ENCODE measurements around the gene CACNB4.

CACNB4 gene

DNA sequence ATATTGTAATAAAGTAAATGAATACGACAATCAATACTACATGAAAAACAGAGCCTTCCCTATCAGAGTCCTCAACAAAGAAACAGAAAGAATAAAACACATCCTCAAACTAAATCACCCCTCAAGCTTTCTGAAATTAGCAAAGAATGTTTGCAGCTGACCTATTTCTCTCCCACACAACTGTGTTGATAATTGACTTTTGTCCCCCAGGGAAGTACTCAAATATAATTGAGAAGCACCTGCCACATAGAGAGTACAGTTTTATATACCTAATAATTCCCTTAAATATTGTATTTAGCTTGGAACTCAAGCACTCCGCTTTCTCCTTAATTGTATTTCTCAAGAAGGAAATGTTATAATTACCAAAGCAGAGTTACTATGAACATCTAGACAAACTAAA, 12.6 kb downstream of the CACNB4 start:
- DNase-seq = no peak

DNA sequence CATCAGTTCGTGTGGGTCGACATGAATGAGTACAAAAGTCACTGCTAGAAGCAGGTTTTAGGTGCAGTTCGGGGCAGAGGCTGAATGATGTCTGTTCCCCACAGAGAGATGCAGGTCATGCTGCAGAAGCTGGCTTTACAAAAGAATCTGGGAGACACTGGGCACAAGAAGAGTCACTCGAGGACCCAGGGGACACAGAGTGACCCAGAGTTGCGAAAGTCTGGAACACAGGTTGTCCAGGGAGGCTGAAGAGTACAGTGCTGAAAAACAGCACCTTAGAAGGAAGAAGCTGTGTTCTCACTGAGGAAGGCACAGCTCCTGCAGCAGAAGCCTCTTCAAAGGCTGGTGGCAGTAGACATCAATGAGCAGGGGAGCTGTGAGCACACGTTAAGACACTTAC, 14.8 kb downstream of the CACNB4 start:
- DNase-seq = no peak

GRCh38 chr2:152083202-152083875, 15.5 kb downstream of the CACNB4 start:
- no peak for DNase-seq

DNA sequence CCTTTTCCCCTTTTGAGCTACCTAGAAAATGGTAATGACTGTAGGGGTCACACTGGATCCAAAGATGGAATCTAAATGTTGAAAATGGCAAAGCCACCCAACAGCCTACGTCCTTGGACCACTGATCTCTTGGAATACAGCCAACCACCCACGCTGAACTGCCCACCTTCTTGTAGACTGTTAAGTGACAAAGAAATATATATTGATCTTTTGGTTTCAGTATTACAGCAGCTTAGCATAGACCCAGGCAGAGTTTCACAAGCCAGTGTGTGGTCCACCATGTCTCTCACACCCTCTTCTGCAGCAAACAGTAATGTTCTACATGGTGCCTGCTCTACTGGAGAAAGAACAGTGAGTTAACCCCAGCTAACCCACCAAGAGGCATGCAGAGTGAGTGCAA, 20.2 kb downstream of the CACNB4 start:
- no peak for DNase-seq

DNA sequence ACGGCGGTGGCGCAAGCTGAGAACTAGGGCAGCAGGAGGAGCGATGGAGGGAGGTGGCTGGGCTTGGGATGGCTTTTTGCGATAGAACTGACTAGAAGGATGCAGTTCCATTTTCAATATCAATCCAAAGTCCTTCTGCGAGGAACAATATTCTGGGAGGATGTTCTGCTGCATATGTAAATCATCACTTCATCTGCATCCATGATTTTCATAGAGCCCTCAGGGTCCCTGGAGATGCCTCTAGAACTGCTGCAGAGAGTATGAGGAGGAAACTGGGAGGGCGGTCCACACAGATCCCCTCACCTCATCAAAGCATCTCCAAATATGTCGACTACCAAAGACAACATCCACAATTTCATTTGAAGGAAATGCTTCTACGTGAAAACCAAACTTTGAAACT, 20.8 kb downstream of the CACNB4 start:
- DNase-seq = no peak

DNA sequence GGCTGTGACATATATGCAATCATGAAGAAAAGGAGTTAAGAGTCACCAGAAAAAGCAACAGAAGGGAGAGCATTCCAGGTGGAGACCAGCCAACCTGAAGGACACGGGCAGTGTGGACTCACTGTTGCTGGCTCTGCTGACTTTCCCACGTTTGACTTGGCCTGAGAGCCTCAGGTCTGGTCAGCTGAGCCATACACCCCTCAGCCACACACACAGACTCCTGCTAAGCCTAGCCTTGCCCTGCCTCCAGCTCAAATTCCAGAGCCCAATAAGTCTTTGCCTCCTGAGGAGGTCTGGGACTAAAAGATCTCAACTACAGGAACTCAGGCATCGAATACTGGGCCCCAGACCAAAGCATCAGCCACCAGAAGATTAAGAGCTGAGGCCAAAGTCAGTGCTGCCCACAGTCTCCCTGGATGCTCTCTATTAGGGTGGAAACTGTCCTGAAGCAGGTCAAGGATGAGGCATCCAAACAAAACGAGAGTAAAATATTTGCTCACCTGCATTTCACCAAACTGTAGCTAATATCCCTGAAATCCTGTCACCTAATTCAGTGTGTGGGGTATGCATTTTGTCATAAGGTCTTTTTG, 23.3 kb downstream of the CACNB4 start:
- no peak for DNase-seq

DNA sequence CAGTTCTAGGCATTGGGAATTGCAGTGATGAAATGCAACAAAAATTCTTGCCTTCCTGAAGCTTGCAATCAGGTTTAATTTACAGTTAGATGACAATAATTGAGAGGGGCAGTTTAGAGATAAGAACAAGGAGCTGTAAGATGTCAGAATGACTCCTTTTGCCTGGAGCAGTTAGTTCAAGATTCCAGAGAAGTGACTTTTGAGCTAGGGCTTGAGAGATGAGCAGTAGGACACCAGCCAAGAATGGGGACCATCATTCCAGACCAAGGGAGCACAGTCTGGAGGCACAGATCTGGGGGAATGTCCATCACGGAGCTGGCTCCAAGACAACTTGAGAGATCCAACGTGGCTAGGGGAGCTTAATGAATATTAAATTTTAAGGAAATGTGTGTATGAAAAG, 26.8 kb downstream of the CACNB4 start:
- DNase-seq = no peak

DNA sequence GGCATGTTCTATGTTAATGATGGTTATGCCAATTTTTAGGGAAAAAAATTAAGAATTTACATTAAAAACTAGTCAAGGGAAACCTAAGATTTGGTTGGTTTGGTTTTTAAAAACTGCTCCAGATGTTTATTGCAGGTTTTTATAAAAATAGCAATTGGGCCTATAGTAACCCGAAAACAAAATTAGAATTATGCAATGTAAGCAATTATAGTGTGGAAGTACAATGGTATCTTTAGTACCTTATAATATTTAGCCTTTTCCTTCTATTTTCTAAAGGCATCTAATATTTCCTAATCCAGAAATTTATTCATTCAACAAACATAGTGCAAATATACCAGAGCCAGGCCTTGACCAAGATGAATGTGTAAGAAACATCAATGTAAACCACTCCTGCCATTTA, 27.3 kb downstream of the CACNB4 start:
- DNase-seq = no peak

DNA sequence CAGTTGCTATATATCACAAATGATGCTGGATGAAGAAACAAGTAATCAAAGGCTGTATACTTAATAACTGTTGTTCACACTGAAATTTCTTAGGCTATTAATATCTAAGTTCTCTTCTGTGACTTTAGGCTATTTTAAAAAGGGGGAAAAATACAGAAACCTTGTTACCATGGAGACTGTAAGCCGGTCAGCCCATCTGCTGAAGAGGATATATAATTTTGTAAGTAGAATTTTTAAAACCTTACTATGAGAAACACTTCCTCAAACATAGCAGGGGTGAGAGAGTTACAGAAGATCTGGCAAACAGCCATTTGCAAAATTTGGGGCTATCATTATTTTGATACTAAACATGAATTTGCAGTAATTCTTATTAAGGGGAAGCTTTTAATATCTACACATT, 27.8 kb downstream of the CACNB4 start:
- DNase-seq = no peak

DNA sequence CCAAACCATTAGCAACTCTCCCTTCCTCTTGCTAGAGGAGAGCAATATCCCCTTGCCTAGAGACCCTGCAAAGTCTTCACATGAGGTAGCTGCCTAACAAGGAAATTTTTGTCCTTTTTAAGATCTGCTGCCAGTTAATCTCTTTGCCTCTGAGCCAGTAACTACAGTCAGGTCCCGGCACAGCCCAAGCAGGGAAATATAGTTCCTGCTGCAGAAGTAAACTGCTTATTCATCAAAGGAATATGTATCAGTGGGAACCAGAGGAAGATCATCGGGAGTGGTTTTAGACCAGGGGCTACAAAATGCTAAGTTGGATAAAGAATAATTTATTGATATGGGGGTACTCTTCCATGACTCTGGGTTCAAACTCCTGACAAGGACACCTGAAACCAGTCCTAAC, 30.6 kb downstream of the CACNB4 start:
- no peak for DNase-seq

- DNase-seq = no peak
These were observed 31.0 kb downstream of the CACNB4 start for GRCh38 chr2:152067823-152068222.

DNA sequence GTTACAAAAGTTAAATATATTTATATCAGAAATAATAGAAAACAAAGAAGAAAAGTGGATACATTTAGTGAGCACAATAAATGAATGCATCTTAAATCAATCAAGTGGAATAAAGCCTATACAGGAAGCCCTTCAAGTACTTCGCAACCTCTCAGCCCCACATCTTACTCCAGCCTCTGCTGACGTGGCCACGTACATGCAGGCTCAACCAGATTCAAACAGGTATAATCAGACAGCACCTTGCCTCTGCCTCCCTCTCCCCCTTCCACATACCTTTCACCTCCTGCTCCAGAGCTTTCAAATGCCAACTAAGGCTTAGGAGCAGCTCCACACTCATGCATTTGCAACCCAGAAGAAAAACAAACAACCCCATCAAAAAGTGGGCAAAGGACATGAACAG, 32.9 kb downstream of the CACNB4 start:
- DNase-seq = no peak

- no peak for DNase-seq
These were observed 34.8 kb downstream of the CACNB4 start for GRCh38 chr2:152064001-152064400.

GRCh38 chr2:152063325-152063924, 35.4 kb downstream of the CACNB4 start:
- DNase-seq = no peak

DNA sequence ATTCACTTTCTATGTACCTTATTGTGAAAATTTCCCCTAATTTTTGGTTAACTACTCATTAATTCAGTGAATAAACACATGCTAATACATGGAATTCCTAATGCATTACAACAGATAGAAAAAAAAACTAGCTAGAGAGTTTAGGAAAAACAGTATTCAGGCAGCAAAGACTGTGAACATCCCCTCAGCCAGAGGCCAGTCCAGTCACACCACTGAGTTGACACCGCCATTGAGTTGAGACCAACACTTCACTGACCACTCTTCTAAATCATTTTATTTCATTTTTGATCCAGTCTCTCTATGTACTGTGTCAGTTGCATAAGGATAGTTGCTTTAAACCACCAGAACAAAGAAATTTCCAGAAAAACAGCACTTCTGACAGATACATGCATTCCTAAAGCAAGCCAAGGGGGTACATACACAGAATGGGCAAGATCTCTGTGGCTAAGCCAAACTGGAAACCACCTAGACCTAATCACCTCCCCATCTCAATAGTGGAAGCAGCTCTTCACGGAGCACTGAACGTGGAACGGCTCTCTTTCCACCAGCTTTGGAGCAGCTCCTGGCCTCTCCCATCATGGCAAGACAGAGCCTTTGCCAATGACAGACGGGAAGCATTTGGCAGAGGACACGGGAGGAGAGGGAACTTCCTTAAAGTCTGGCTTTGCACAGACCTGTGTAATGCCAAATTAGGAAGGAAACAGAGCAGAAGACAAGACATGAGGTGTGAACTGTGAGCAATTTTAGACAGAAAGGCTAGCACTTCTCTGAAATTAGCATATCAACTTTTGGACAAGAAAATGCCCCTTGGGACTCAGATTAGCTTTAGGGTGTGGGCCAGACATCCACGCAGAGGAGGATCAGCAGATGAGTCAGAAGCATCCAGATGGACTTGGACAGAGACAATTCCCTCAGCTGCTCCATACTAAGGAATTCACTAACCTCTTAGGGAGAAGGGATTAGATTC, 36.4 kb downstream of the CACNB4 start:
- DNase-seq = no peak

- no peak for DNase-seq
These were observed 37.5 kb downstream of the CACNB4 start for GRCh38 chr2:152061383-152061782.

- DNase-seq = no peak
These were observed 40.2 kb downstream of the CACNB4 start for GRCh38 chr2:152058655-152059054.

DNA sequence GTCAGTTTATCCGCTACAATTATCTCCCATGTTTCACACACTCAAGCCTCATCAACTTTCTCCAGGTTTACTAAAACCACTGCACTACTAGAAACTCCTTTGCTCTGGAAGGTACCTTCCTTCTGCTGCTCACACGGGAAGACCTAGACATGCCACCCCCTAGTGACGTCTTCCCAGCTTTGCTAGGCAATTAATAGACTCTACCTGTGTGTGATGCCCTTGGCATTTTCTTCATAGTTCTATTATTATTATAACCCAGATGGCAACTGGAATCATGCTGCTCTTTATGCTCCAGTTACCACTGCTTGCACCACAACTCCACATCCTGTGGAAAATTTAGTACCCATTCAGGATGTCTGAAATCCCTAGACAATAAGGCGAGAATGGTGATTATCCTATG, 42.4 kb downstream of the CACNB4 start:
- no peak for DNase-seq

DNA sequence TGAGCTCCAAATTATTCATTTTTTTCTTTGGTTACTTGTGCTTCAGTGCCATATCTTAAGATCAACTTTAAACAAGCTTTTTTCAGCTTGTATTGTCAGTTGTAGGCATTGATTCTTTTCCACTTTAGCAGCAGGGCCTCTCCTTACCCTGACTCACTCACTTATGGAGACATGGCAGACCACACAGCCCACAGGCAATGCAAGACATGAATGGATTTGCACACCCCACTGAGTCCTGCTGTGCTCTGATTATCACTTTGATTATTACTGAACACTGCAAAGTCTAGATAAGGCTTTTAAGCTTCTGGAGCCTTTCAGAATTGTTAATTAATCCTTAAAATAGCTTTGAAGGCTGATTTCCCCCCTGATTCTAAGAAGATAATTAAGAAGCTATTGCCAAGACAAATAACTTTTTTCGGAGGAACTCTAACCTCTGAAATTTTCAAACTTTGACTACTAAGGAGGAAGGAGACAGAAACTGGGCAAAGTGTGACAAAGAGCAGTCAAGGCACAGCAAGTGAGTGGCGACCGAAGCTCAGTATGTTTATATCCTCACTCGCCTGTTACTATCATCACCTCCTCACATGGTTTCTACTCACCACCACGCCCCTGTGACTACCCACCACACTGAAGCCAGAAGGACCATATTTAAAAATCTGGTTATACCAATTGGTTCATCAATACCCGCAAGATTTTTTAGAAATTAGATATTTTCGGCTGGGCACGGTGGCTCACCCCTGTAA, 43.3 kb downstream of the CACNB4 start:
- no peak for DNase-seq

- DNase-seq = no peak
These were observed 44.3 kb downstream of the CACNB4 start for GRCh38 chr2:152054593-152054992.

DNA sequence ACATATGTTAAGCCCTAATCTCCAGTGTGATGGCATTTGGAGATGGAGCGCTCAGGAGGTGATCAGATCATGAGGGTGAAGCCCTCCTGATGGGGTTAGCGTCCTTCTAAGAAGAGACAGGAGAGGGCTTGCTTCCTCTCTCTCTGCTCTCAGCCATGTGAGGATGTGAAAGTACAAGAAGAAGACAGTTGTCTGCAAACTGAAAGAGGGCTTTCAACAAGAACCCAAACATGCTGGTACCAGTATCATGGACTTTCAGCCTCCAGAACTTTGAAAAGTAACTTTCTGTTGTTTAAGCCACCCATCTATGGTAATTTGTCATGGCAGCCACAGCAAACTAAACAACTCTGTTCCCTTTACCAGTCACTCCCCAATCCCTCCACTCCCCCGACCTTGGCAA, 47.4 kb downstream of the CACNB4 start:
- no peak for DNase-seq

GRCh38 chr2:152050915-152051314, 47.9 kb downstream of the CACNB4 start:
- no peak for DNase-seq

DNA sequence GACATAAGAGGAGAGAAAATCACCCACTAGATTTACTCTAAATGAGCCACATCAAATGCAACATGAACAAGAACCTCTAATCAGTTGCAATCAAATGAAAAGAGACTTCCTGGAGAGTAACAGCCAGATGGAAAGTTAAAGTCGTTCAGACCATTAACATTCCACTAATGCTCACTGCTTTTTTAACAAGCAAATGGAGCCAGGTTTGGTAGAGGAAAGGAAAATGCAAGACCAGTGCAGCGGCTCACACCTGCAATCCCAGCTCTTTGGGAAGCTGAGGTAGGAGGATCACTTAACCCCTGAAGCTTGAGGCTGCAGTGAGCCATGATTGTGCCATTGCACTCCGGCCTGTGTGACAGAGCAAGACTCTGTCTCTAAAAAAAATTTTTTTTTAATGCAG, 48.5 kb downstream of the CACNB4 start:
- no peak for DNase-seq
